ENCODE measurements around the gene NIF3L1.

NIF3L1 gene

GRCh38 chr2:200888704-200889625 is at the start of gene NIF3L1, which contains the start of gene PPIL3:
Gene NIF3L1, plus strand, starts transcription at chr2:200889371. Its CDS starts 2,573 bp downstream, at chr2:200891944.
Gene PPIL3, minus strand, starts transcription at chr2:200889077. Its CDS starts 1,462 bp downstream, at chr2:200887615.
- DNase-seq = peak; percentile 98

- no peak for DNase-seq
These were observed 49.7 kb upstream of the NIF3L1 start for GRCh38 chr2:200839513-200839912.

GRCh38 chr2:200843993-200844948 is 44.9 kb upstream of the NIF3L1 start:
- DNase-seq = no peak

GRCh38 chr2:200845194-200845593 is 44.0 kb upstream of the NIF3L1 start:
- no peak for DNase-seq

GRCh38 chr2:200845669-200846325 is 43.4 kb upstream of the NIF3L1 start:
- DNase-seq = no peak

- DNase-seq = no peak
These were observed 41.9 kb upstream of the NIF3L1 start for GRCh38 chr2:200847269-200847668.

- no peak for DNase-seq
These were observed 41.2 kb upstream of the NIF3L1 start for GRCh38 chr2:200847939-200848338.

GRCh38 chr2:200850512-200851256 is 38.5 kb upstream of the NIF3L1 start:
- DNase-seq = no peak

GRCh38 chr2:200851398-200852248 is 37.5 kb upstream of the NIF3L1 start:
- no peak for DNase-seq

- no peak for DNase-seq
These were observed 36.6 kb upstream of the NIF3L1 start for GRCh38 chr2:200852605-200853004.

- no peak for DNase-seq
These were observed 32.4 kb upstream of the NIF3L1 start for GRCh38 chr2:200856806-200857205.

GRCh38 chr2:200860092-200860795 is 28.9 kb upstream of the NIF3L1 start:
- no peak for DNase-seq

GRCh38 chr2:200861617-200862155 is 27.5 kb upstream of the NIF3L1 start:
- no peak for DNase-seq

- DNase-seq = peak; percentile 50
These were observed 26.6 kb upstream of the NIF3L1 start for GRCh38 chr2:200862532-200863000.

- DNase-seq = peak; percentile 60
These were observed 25.4 kb upstream of the NIF3L1 start for GRCh38 chr2:200863782-200864175.

- DNase-seq = peak; percentile 98
These were observed 24.8 kb upstream of the NIF3L1 start, which contains the start of gene CLK1 for GRCh38 chr2:200864176-200865034. Gene CLK1, minus strand, starts transcription at chr2:200864658. Its CDS starts 2,796 bp downstream, at chr2:200861862.

GRCh38 chr2:200869014-200869413 is 20.2 kb upstream of the NIF3L1 start:
- no peak for DNase-seq

GRCh38 chr2:200871151-200871550 is 18.0 kb upstream of the NIF3L1 start:
- DNase-seq = no peak

- DNase-seq = no peak
These were observed 15.6 kb upstream of the NIF3L1 start for GRCh38 chr2:200873560-200873959.
